Body of pancreas (tissue), 4 donors: ENCODE measurements around the gene TRIM37. TPM values are rescaled to one million over a fixed set of nuclear protein-coding genes. Genes with fewer than 3 reads are reported as not detected.

Experiments
- ATAC-seq: fragments of 150-250 bp; one replicate; pipeline ENCODE4 v1.9.1; 2016
- DNase-seq, 4 donors: peaks; one replicate each; pipeline ENCODE4 v3.0.0-alpha.2; 2019
- H3K27ac ChIP-seq, 4 donors: fragments of 200-600 bp; sonication (generic); 1 replicate in 3 of 4; 2 replicates in 1 of 4; pipeline versions ENCODE4 v1.5.1 to v1.6.1; 2016 to 2019; ENCODE audit warnings: mild to moderate bottlenecking in 1 of 4, mixed read lengths in 1 of 4, moderate library complexity in 1 of 4
- H3K27me3 ChIP-seq, 2 donors: fragments of 200-600 bp; sonication (generic); one replicate each; pipeline ENCODE4 v1.6.0; 2016; ENCODE audit warnings: mild to moderate bottlenecking in 1 of 2
- H3K36me3 ChIP-seq, 2 donors: fragments of 200-600 bp; sonication (generic); replicated peaks in 1 of 2; 2 replicates each; pipeline ENCODE4 v1.5.1; 2016; ENCODE audit warnings: low read depth in 2 of 2; ENCODE audit not compliant: insufficient read depth in 1 of 2
- H3K4me1 ChIP-seq: fragments of 200-600 bp; sonication (generic); one replicate; pipeline ENCODE4 v1.6.0; 2016
- H3K4me3 ChIP-seq, 2 donors: fragments of 200-600 bp; sonication (generic); 1 replicate in 1 of 2; 2 replicates in 1 of 2; pipeline ENCODE4 v1.5.1; 2016 to 2019
- H3K9me3 ChIP-seq, 3 donors: fragments of 200-600 bp; sonication (generic); 1 replicate in 2 of 3; 2 replicates in 1 of 3; pipeline ENCODE4 v1.5.1; 2016
- CTCF ChIP-seq, 7 experiments: fragments of 450-650 bp in 4 of 7; fragments of 200-600 bp in 3 of 7; sonication (generic) in 3 of 7; IDR thresholded peaks; one replicate each; pipeline ENCODE4 v1.5.1; 2016 to 2019; ENCODE audit warnings: antibody characterized with exemption in 7 of 7
- POLR2A ChIP-seq, 3 donors: fragments of 450-650 bp; IDR thresholded peaks; one replicate each; pipeline ENCODE4 v1.6.1; 2016; ENCODE audit warnings: antibody characterized with exemption in 3 of 3, mild to moderate bottlenecking in 2 of 3
- WGBS, 2 donors: methylation state at CpG; one replicate each; pipeline ENCODE4 v1.1.5; 2017; 5-methylcytosine and 5-hydroxymethylcytosine counted together
- intact Hi-C: fragments of 100-400 bp; cut with DNase I; formaldehyde crosslinking; loops from one replicate; pipeline ENCODE4 v1.15.1; 2023
- total RNA-seq, 2 donors: library from RNA; depleted of rRNA; stranded (reverse); fragments of >200 nt; gene quantifications; one replicate each; pipeline ENCODE4 v1.1.0, GENCODE V29; 2016

The TRIM37 gene
- total RNA-seq, 2 donors from 2014 or later = 11.7 to 12.2 TPM

- Histone ChIP-seq H3K9me3 (no peaks in the 10 kb centered on the region), H3K4me1 (no peaks in the 10 kb centered on the region), H3K27ac (no peak overlapping the region), H3K36me3 (no peaks in the 10 kb centered on the region), H3K4me3 (no peak overlapping the region), H3K27me3 (no peaks in the 10 kb centered on the region)
- no peak for ATAC-seq
- WGBS, 2 donors = 56 to 60% methylated on average over 4 of the region's 4 CpGs
- peak in 1 of 4 donors; percentile 4 for DNase-seq
- intact Hi-C loops = no loop called here
- TF ChIP-seq CTCF (IDR thresholded peaks at IDR 0.05) (no peak), POLR2A (IDR thresholded peaks at IDR 0.05) (no peak)
These were observed 114.9 kb downstream of the TRIM37 start for GRCh38 chr17:58991718-58992331.

GRCh38 chr17:58989629-58990028 lies 117.1 kb downstream of the TRIM37 start:
- intact Hi-C loops = no loop called here
- TF ChIP-seq CTCF (IDR thresholded peaks at IDR 0.05) (no peak), POLR2A (IDR thresholded peaks at IDR 0.05) (no peak)
- no peaks in the 10 kb centered on the region for H3K36me3 ChIP-seq
- ATAC-seq (no peak), DNase-seq (no peak)
- no peaks in the 10 kb centered on the region for H3K4me1 ChIP-seq
- no peaks in the 10 kb centered on the region for H3K9me3 ChIP-seq
- H3K4me3 ChIP-seq = no peak overlapping the region
- 35 to 42% methylated on average over 2 of the region's 2 CpGs for WGBS, 2 donors
- H3K27me3 ChIP-seq = no peaks in the 10 kb centered on the region
- H3K27ac ChIP-seq = no peak overlapping the region

- DNase-seq (no peak), ATAC-seq (no peak)
- H3K4me3 ChIP-seq = no peak overlapping the region
- H3K9me3 ChIP-seq = no peaks in the 10 kb centered on the region
- intact Hi-C loops = no loop called here
- H3K4me1 ChIP-seq = no peaks in the 10 kb centered on the region
- no peak overlapping the region for H3K27ac ChIP-seq
- H3K36me3 ChIP-seq = no peaks in the 10 kb centered on the region
- no peaks in the 10 kb centered on the region for H3K27me3 ChIP-seq
- 89 to 93% methylated on average over 6 of the region's 6 CpGs for WGBS, 2 donors
- TF ChIP-seq CTCF (IDR thresholded peaks at IDR 0.05) (no peak), POLR2A (IDR thresholded peaks at IDR 0.05) (no peak)
These were observed 120.7 kb downstream of the TRIM37 start for GRCh38 chr17:58985971-58986370.

- 73 to 75% methylated on average over 6 of the region's 6 CpGs for WGBS, 2 donors
- Histone ChIP-seq H3K9me3 (no peaks in the 10 kb centered on the region), H3K36me3 (no peaks in the 10 kb centered on the region), H3K4me1 (no peaks in the 10 kb centered on the region), H3K27me3 (no peaks in the 10 kb centered on the region), H3K4me3 (no peak overlapping the region), H3K27ac (no peak overlapping the region)
- intact Hi-C loops = no loop called here
- ATAC-seq (no peak), DNase-seq (no peak)
- no peak for TF ChIP-seq POLR2A (IDR thresholded peaks at IDR 0.05)
- TF ChIP-seq CTCF (IDR thresholded peaks at IDR 0.05) = no peak
These were observed 121.3 kb downstream of the TRIM37 start for GRCh38 chr17:58985367-58985766.

- no peak overlapping the region for H3K27ac ChIP-seq
- no peaks in the 10 kb centered on the region for H3K27me3 ChIP-seq
- H3K4me3 ChIP-seq = no peak overlapping the region
- TF ChIP-seq POLR2A (IDR thresholded peaks at IDR 0.05) (no peak), CTCF (IDR thresholded peaks at IDR 0.05) (no peak)
- intact Hi-C loops = no loop called here
- no peak for ATAC-seq
- no peaks in the 10 kb centered on the region for H3K4me1 ChIP-seq
- no peaks in the 10 kb centered on the region for H3K36me3 ChIP-seq
- H3K9me3 ChIP-seq = no peaks in the 10 kb centered on the region
- WGBS, 2 donors = 86 to 88% methylated on average over 3 of the region's 3 CpGs
- DNase-seq = no peak
These were observed 124.1 kb downstream of the TRIM37 start for GRCh38 chr17:58982626-58983025.
